ENCODE data around the gene SPTAN1.
"Not testable (repeated sequence)": the region's sequence is repeated elsewhere in the genome, so short reads cannot be mapped to it uniquely, and the experiment has no call there.

DNA sequence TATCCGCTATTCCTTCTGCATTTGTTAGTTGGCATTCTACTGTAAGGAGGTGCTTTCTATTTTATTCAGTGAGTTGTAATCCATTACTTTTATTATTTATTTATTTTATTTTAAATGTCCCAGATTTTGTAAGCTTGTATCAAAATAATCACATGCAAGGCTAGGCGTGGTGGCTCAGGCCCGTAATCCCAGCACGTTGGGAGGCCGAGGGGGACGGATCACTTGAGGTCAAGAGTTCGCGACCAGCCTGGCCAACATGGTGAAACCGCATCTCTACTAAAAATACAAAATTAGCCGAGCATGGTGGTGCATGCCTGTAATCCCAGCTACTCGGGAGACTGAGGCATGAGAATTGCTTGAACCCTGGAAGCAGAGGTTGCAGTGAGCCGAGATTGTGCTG lies 46.5 kb upstream of the SPTAN1 start:
- TF ChIP-seq, protein P1, sequence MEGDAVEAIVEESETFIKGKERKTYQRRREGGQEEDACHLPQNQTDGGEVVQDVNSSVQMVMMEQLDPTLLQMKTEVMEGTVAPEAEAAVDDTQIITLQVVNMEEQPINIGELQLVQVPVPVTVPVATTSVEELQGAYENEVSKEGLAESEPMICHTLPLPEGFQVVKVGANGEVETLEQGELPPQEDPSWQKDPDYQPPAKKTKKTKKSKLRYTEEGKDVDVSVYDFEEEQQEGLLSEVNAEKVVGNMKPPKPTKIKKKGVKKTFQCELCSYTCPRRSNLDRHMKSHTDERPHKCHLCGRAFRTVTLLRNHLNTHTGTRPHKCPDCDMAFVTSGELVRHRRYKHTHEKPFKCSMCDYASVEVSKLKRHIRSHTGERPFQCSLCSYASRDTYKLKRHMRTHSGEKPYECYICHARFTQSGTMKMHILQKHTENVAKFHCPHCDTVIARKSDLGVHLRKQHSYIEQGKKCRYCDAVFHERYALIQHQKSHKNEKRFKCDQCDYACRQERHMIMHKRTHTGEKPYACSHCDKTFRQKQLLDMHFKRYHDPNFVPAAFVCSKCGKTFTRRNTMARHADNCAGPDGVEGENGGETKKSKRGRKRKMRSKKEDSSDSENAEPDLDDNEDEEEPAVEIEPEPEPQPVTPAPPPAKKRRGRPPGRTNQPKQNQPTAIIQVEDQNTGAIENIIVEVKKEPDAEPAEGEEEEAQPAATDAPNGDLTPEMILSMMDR (conservative IDR thresholded peaks at IDR 0.05; ENCODE audit: low read depth in 2 of 2), result not testable (repeated sequence)
- TF ChIP-seq CREB1 (CRISPR knock-in tag; IDR thresholded peaks at IDR 0.05; ENCODE audit: low read depth); POLR2AphosphoS5 (IDR thresholded peaks at IDR 0.05; ENCODE audit: low read depth); ZNF331 (CRISPR knock-in tag; IDR thresholded peaks at IDR 0.05; ENCODE audit: low read depth); JUNB (IDR thresholded peaks at IDR 0.05; ENCODE audit: unreplicated experiment); EZH2 (IDR thresholded peaks at IDR 0.05; ENCODE audit: low read depth, unreplicated experiment): not testable (repeated sequence)
- TF ChIP-seq, protein P2, sequence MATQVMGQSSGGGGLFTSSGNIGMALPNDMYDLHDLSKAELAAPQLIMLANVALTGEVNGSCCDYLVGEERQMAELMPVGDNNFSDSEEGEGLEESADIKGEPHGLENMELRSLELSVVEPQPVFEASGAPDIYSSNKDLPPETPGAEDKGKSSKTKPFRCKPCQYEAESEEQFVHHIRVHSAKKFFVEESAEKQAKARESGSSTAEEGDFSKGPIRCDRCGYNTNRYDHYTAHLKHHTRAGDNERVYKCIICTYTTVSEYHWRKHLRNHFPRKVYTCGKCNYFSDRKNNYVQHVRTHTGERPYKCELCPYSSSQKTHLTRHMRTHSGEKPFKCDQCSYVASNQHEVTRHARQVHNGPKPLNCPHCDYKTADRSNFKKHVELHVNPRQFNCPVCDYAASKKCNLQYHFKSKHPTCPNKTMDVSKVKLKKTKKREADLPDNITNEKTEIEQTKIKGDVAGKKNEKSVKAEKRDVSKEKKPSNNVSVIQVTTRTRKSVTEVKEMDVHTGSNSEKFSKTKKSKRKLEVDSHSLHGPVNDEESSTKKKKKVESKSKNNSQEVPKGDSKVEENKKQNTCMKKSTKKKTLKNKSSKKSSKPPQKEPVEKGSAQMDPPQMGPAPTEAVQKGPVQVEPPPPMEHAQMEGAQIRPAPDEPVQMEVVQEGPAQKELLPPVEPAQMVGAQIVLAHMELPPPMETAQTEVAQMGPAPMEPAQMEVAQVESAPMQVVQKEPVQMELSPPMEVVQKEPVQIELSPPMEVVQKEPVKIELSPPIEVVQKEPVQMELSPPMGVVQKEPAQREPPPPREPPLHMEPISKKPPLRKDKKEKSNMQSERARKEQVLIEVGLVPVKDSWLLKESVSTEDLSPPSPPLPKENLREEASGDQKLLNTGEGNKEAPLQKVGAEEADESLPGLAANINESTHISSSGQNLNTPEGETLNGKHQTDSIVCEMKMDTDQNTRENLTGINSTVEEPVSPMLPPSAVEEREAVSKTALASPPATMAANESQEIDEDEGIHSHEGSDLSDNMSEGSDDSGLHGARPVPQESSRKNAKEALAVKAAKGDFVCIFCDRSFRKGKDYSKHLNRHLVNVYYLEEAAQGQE (IDR thresholded peaks at IDR 0.05; ENCODE audit: unreplicated experiment), result not testable (repeated sequence)
